SK-N-SH (cell line): Measurements from ENCODE around the gene SRM.

Source experiments
- CTCF ChIP-seq: fragments of 200-600 bp; sonication (generic); IDR thresholded peaks from 2 replicates; pipeline ENCODE4 v1.6.1; 2017; ENCODE audit warnings: antibody characterized with exemption, mild to moderate bottlenecking, moderate library complexity
- EP300 ChIP-seq, 2 experiments: IDR thresholded peaks; 2 replicates each; pipeline versions ENCODE4 v1.4.0 to v1.6.1; 2012; ENCODE audit warnings: borderline replicate concordance in 1 of 2, low read depth in 1 of 2, low read length in 1 of 2
- FOSL2 ChIP-seq: IDR thresholded peaks from 2 replicates; pipeline ENCODE4 v1.4.0; 2012; ENCODE audit warnings: low read depth, mild to moderate bottlenecking, moderate library complexity, borderline replicate concordance
- TCF12 ChIP-seq: IDR thresholded peaks from 2 replicates; pipeline ENCODE4 v1.4.0; 2012
- USF2 ChIP-seq: fragments of 150-350 bp; IDR thresholded peaks from 2 replicates; pipeline ENCODE4 v1.6.1; 2017; ENCODE audit warnings: antibody characterized with exemption, low read length, low read depth, borderline replicate concordance
- YY1 ChIP-seq: IDR thresholded peaks from 2 replicates; pipeline ENCODE4 v1.4.0; 2012; ENCODE audit warnings: low read depth, mild to moderate bottlenecking

- no peak for TF ChIP-seq CTCF
- TF ChIP-seq EP300 (IDR thresholded peaks at IDR 0.05; ENCODE audit: borderline replicate concordance in 1 of 2, low read depth in 1 of 2, low read length in 1 of 2): no peak
- TF ChIP-seq FOSL2: no peak
- TF ChIP-seq USF2: no peak
- TF ChIP-seq TCF12: no peak
- no peak for TF ChIP-seq YY1
These were observed 16.6 kb downstream of the SRM start for GRCh38 chr1:11042995-11043874.
